Aortic smooth muscle cell (primary cell): ENCODE measurements around the gene KIAA1755. TPM values are rescaled to one million over a fixed set of nuclear protein-coding genes. Genes with fewer than 3 reads are reported as not detected.

Source experiments
- total RNA-seq: library from RNA; depleted of rRNA; stranded (reverse); fragments of >200 nt; gene quantifications from 2 replicates; pipeline ENCODE4 v1.2.3, GENCODE V29; 2014

The KIAA1755 gene
- total RNA-seq, result 5.8 and 10.0 TPM in 2 replicates

GRCh38 chr20:38260378-38261053, at the start of gene KIAA1755:
Gene KIAA1755, minus strand, starts transcription at chr20:38260735. Its CDS starts 235 bp downstream, at chr20:38260500.

GRCh38 chr20:38303908-38304379, 43.4 kb upstream of the KIAA1755 start, which contains the start of gene BPI:
Gene BPI, plus strand, starts transcription at chr20:38304156. Its CDS starts 68 bp downstream, at chr20:38304224.

GRCh38 chr20:38165089-38165965, 95.2 kb downstream of the KIAA1755 start, which contains the start of gene TGM2:
Gene TGM2, minus strand, starts transcription at chr20:38165270. Its CDS starts 72 bp downstream, at chr20:38165198.

Other genes with a start within 250 kb of the KIAA1755 start
- 15.1 and 15.6 TPM in 2 replicates for gene TTI1, start 227.3 kb downstream of the KIAA1755 start, total RNA-seq
- 15.5 and 18.8 TPM in 2 replicates for gene RPRD1B, start 227.0 kb downstream of the KIAA1755 start, total RNA-seq
- gene TGM2, start 95.5 kb downstream of the KIAA1755 start, total RNA-seq, result 592 and 749 TPM in 2 replicates
- 0.50 and 0.79 TPM in 2 replicates for gene BPI, start 43.4 kb upstream of the KIAA1755 start, total RNA-seq
- gene LBP, start 85.7 kb upstream of the KIAA1755 start, total RNA-seq, result 0.26 TPM in 1 of 2 replicates, not detected in the other
- 3.9 and 6.1 TPM in 2 replicates for gene SNHG17, start 174.6 kb upstream of the KIAA1755 start, total RNA-seq
- gene RALGAPB, start 212.1 kb upstream of the KIAA1755 start, total RNA-seq, result 20.7 and 26.0 TPM in 2 replicates